ENCODE measurements around the gene TTPAL.

The TTPAL gene

DNA sequence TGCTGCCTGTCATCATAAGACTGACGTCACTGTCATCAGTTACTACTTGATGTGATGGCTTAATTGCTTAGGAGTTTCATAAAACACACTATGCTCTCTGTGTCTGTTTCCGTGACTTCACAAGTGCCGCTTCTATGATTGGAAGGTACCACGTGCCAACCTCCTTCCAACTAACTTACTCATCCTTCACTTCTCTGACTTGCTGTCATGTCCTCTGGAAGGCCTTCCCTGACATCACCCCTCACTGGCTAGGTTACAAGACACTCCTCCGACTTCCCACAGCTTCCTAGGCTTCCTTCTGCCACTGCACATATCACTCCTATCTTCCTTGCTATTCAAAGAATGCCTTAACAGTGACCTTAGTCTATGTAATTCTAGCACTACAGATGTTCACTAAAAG is 25.8 kb downstream of the TTPAL start:
- no peak for DNase-seq (ENCODE audit: extremely low read depth, low read depth)

GRCh38 chr20:44502968-44503367 is 27.3 kb downstream of the TTPAL start:
- DNase-seq (ENCODE audit: extremely low read depth, low read depth), result no peak
- TF ChIP-seq CTCF (IDR thresholded peaks at IDR 0.05; ENCODE audit: low read depth, low read length), result no peak

More for the DNA sequence above, 25.8 kb downstream of the TTPAL start:
- TF ChIP-seq CTCF (IDR thresholded peaks at IDR 0.05; ENCODE audit: low read depth, low read length), result no peak

DNA sequence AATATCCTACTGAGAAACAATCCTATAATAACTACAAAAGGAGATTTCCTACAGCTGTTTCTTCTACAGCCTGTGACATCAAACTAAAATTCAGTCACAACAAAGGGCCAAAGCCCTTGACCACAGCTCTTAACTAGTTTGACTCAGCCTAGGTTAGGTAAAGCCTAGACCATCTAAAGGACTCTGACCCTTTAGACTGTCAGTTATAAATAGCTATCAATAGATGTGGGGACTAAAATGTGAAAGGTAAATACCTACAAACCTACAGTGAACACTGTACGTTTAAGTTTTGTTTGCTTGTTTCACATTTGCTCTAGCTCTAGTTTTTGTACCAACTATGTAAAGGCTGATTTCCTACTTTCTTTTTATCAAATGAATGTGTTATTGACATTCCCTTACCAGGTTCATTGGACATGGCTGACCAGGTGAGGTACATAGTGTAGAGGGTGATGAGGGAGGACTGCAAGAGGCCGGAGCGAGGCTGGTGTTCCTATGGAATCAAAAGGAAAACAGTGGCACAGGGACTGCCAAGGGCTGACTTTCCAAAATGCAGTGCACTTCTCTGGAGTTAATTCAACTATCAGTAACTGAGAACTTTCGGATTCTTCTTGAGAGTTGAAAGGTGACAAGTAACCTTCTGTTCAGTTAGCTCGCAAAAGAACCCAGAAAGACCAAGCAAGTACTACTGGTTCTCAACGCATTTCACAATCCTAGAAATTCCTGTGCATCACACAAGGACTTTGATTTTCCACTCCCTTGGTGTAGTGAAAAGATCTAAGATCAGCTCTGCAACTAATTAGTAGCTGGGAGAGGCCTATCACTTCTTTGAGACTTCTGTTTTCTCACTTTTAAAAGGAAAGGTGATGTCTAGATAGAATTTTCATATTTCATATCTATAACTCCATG is 29.0 kb downstream of the TTPAL start:
- no peak for TF ChIP-seq CTCF (IDR thresholded peaks at IDR 0.05; ENCODE audit: low read depth, low read length)
- DNase-seq (ENCODE audit: extremely low read depth, low read depth), result no peak

- TF ChIP-seq CTCF (IDR thresholded peaks at IDR 0.05; ENCODE audit: low read depth, low read length), result no peak
- no peak for DNase-seq (ENCODE audit: extremely low read depth, low read depth)
Measured at GRCh38 chr20:44509762-44510161, 34.1 kb downstream of the TTPAL start.

DNA sequence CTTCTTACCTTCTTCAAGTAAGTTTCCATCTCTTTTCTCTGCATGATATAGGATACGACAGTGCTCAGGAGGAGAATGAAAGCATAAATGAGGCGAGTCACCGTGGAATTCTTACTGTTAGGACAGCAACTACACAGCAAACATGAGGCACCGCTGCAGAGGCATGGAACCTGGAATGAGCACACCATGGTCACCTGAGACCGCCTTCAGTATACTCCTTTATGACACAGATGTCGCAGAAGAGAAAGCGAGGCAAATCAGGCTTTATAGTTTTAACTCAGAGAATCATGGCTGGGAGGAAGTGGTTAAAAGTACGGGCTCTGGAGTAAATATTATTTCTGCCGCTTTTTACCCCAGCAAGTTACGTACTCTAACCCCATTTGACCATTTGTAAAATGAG is 38.2 kb downstream of the TTPAL start:
- DNase-seq (ENCODE audit: extremely low read depth, low read depth), result no peak
- TF ChIP-seq CTCF (IDR thresholded peaks at IDR 0.05; ENCODE audit: low read depth, low read length), result no peak

DNA sequence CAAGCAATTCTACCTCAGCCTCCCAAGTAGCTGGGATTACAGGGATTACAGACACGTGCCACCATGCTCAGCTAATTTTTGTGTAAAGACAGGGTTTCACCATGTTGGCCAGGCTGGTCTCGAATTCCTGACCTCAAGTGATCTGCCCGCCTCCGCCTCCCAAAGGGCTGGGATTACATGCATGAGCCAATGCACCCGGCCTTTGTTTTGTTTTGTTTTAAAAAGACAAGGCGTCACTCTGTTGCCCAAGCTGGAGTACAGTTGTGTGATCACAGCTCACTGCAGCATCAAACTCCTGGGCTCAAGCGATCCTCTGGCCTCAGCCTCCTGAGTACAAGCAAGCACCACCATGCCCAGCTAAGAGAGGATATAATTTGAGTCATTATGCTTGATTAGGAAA is 40.8 kb downstream of the TTPAL start:
- TF ChIP-seq CTCF (IDR thresholded peaks at IDR 0.05; ENCODE audit: low read depth, low read length), result no peak
- DNase-seq (ENCODE audit: extremely low read depth, low read depth), result no peak

GRCh38 chr20:44517454-44517853 is 41.8 kb downstream of the TTPAL start:
- no peak for TF ChIP-seq CTCF (IDR thresholded peaks at IDR 0.05; ENCODE audit: low read depth, low read length)
- no peak for DNase-seq (ENCODE audit: extremely low read depth, low read depth)

Data from AG09319 (cell line).